HG03108 (cell line): Measurements from ENCODE around the gene C15orf62.

Experiments used
- ATAC-seq: cut with Tn5 transposase; IDR thresholded peaks from one replicate; pipeline ENCODE4 v1.9.1; 2021; ENCODE audit warnings: moderate library complexity; ENCODE audit not compliant: unreplicated experiment

C15orf62 gene

DNA sequence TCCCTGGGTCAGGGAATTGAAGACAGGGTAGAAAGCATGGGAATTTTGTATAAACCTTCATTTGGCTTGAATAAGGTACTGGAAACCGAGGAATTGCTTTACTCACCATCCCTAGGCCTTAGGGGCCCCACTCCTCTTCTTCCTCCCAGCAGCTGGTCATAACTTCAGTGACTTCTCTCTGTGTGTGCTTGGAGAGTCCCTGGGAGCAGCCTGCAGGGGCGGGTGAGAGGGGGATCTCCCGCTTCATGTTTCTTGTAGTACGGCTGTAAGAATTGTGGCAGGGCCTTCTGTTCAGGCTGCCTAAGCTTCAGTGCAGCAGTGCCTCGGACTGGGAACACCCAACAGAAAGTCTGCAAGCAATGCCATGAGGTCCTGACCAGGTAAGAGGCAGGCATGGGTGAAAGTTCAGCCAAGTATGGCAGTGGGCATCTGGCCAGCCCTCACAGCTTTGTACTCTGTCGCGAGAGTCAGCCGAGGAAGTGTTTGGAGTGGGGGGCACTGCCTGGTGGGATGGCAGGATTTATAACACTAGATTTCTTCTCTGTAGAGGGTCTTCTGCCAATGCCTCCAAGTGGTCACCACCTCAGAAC is 39.2 kb downstream of the C15orf62 start:
- ATAC-seq = no peak

DNA sequence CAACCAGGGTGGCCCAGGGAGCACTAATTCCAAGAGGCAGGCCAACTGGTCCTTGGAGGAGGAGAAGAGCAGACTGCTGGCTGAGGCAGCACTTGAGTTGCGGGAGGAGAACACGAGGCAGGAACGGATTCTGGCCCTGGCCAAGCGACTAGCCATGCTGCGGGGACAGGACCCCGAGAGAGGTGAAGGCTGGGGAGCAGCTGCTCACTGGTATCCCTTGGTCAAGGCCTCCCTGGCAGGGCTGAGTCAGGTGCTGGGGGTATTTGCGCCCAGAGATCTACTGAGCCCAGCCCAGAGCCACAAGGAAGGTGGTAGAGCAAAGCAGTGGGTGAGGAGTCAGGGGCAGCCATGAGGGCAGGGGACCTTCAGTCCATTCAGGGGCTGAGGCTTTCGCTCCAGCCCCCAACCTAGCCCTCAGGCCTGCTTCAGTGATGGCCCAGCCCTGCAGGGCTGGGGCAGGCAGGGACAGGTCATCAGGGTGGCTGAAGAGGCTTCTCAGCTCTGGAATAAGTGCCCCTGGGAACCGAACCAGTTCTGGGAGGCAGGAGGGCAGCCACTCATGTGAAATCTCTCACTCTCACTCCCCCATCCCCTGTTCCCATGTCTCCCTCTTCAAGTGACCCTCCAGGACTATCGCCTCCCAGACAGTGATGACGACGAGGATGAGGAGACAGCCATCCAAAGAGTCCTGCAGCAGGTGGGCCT is 43.1 kb downstream of the C15orf62 start:
- no peak for ATAC-seq

GRCh38 chr15:40815042-40815698 is 45.4 kb downstream of the C15orf62 start:
- no peak for ATAC-seq

GRCh38 chr15:40819048-40819447 is 49.3 kb downstream of the C15orf62 start:
- ATAC-seq = no peak

- ATAC-seq = no peak
Observed at GRCh38 chr15:40821195-40821594, 51.4 kb downstream of the C15orf62 start.
